ENCODE data around the gene LRRN4CL.

GRCh38 chr11:62708392-62708791 is 19.1 kb upstream of the LRRN4CL start:
- no peak for TF ChIP-seq POLR2A (IDR thresholded peaks at IDR 0.05)
- TF ChIP-seq, protein P1, sequence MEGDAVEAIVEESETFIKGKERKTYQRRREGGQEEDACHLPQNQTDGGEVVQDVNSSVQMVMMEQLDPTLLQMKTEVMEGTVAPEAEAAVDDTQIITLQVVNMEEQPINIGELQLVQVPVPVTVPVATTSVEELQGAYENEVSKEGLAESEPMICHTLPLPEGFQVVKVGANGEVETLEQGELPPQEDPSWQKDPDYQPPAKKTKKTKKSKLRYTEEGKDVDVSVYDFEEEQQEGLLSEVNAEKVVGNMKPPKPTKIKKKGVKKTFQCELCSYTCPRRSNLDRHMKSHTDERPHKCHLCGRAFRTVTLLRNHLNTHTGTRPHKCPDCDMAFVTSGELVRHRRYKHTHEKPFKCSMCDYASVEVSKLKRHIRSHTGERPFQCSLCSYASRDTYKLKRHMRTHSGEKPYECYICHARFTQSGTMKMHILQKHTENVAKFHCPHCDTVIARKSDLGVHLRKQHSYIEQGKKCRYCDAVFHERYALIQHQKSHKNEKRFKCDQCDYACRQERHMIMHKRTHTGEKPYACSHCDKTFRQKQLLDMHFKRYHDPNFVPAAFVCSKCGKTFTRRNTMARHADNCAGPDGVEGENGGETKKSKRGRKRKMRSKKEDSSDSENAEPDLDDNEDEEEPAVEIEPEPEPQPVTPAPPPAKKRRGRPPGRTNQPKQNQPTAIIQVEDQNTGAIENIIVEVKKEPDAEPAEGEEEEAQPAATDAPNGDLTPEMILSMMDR (IDR thresholded peaks at IDR 0.05) = no peak

Measured in body of pancreas (tissue), 4 donors.